Measurements from ENCODE around the gene JSRP1.

- no peak for TF ChIP-seq POLR2A (IDR thresholded peaks at IDR 0.05; ENCODE audit: low read depth, low read length)
- no peak for TF ChIP-seq POLR2AphosphoS5 (IDR thresholded peaks at IDR 0.05; ENCODE audit: low read depth, low read length)
- no peak for TF ChIP-seq TAF1 (IDR thresholded peaks at IDR 0.05; ENCODE audit: borderline replicate concordance, low read depth, low read length)
Measured at GRCh38 chr19:2253106-2254063, 2.8 kb downstream of the JSRP1 start.
